DND-41 (cell line): ENCODE data around the gene C2CD4B.

ENCODE experiments used
- ATAC-seq: fragments of 200-7000 bp; cut with Tn5 transposase; 3 replicates; pipeline ENCODE4 v1.9.1; 2021; ENCODE audit warnings: low read depth; ENCODE audit not compliant: insufficient read depth
- DNase-seq: peaks from one replicate; pipeline ENCODE4 v3.0.0-alpha.2; 2020
- H2AFZ ChIP-seq: 2 replicates; pipeline ENCODE4 v1.6.0; 2012; ENCODE audit warnings: low read depth, low read length
- H3K27ac ChIP-seq: 2 replicates; pipeline ENCODE4 v1.5.1; 2012; ENCODE audit warnings: low read length, inconsistent platforms
- H3K27me3 ChIP-seq: fragments of 200-600 bp; sonication (generic); 2 replicates; pipeline ENCODE4 v1.6.0; 2012; ENCODE audit warnings: low read length, mild to moderate bottlenecking, inconsistent platforms; ENCODE audit not compliant: insufficient read depth, poor library complexity
- H3K36me3 ChIP-seq: 2 replicates; pipeline ENCODE4 v1.5.1; 2012; ENCODE audit warnings: low read length, inconsistent platforms; ENCODE audit not compliant: insufficient read depth
- H3K4me1 ChIP-seq: 2 replicates; pipeline ENCODE4 v1.5.1; 2012; ENCODE audit warnings: mild to moderate bottlenecking, low read length; ENCODE audit not compliant: insufficient read depth
- H3K4me2 ChIP-seq: 2 replicates; pipeline ENCODE4 v1.6.0; 2012; ENCODE audit warnings: mild to moderate bottlenecking, moderate library complexity, low read length, inconsistent platforms; ENCODE audit not compliant: insufficient read depth
- H3K4me3 ChIP-seq, 2 experiments: fragments of 200-600 bp in 1 of 2; shearing (Covaris generic) in 1 of 2; 2 replicates each; pipeline ENCODE4 v1.5.1; 2012 to 2016; ENCODE audit warnings: inconsistent platforms in 2 of 2, low read length in 2 of 2, mild to moderate bottlenecking in 2 of 2, low read depth in 1 of 2, moderate library complexity in 1 of 2
- H3K79me2 ChIP-seq: 2 replicates; pipeline ENCODE4 v1.6.0; 2012; ENCODE audit warnings: low read length, inconsistent platforms; ENCODE audit not compliant: insufficient read depth
- H3K9ac ChIP-seq: 2 replicates; pipeline ENCODE4 v1.6.0; 2012; ENCODE audit warnings: low read depth, mild to moderate bottlenecking, inconsistent platforms, low read length, moderate library complexity
- H3K9me3 ChIP-seq: 2 replicates; pipeline ENCODE4 v1.5.1; 2012; ENCODE audit warnings: low read length, moderate library complexity, mild to moderate bottlenecking, inconsistent platforms; ENCODE audit not compliant: insufficient read depth, severe bottlenecking
- H4K20me1 ChIP-seq: 2 replicates; pipeline ENCODE4 v1.6.0; 2012; ENCODE audit warnings: low read length; ENCODE audit not compliant: insufficient read depth
- CTCF ChIP-seq: IDR thresholded peaks from 2 replicates; pipeline ENCODE4 v1.5.1; 2012; ENCODE audit warnings: borderline replicate concordance, low read length, moderate library complexity, mild to moderate bottlenecking; ENCODE audit not compliant: poor library complexity, severe bottlenecking; ENCODE audit errors: extremely low read depth
- EZH2 ChIP-seq: IDR thresholded peaks from 3 replicates; pipeline ENCODE4 v1.6.1; 2012; ENCODE audit warnings: borderline replicate concordance, low read depth, mild to moderate bottlenecking, moderate library complexity, low read length, inconsistent platforms; ENCODE audit not compliant: severe bottlenecking

C2CD4B gene

GRCh38 chr15:62209821-62210220 is 44.7 kb upstream of the C2CD4B start:
- Histone ChIP-seq H3K79me2 (no peaks in the 10 kb centered on the region), H3K4me2 (no peak overlapping the region), H3K27me3 (no peaks in the 10 kb centered on the region), H3K9me3 (peaks cover 25% of the 10 kb centered on the region), H3K36me3 (no peaks in the 10 kb centered on the region), H3K9ac (no peak overlapping the region), H2AFZ (no peak overlapping the region), H3K4me1 (peaks cover 24% of the 10 kb centered on the region), H3K27ac (no peak overlapping the region), H4K20me1 (no peaks in the 10 kb centered on the region), H3K4me3 (no peak overlapping the region)
- ATAC-seq (no peak), DNase-seq (no peak)
- no peak for TF ChIP-seq EZH2
- TF ChIP-seq CTCF, result no peak

- H3K9ac ChIP-seq, result no peak overlapping the region
- no peak overlapping the region for H3K4me3 ChIP-seq
- H3K4me2 ChIP-seq, result no peak overlapping the region
- no peaks in the 10 kb centered on the region for H3K27me3 ChIP-seq
- H3K4me1 ChIP-seq, result peaks cover 24% of the 10 kb centered on the region
- H3K79me2 ChIP-seq, result no peaks in the 10 kb centered on the region
- DNase-seq (no peak), ATAC-seq (no peak)
- H3K36me3 ChIP-seq, result no peaks in the 10 kb centered on the region
- TF ChIP-seq CTCF, result no peak
- TF ChIP-seq EZH2, result no peak
- no peak overlapping the region for H2AFZ ChIP-seq
- H3K9me3 ChIP-seq, result peaks cover 25% of the 10 kb centered on the region
- H4K20me1 ChIP-seq, result no peaks in the 10 kb centered on the region
- H3K27ac ChIP-seq, result no peak overlapping the region
These were observed 44.2 kb upstream of the C2CD4B start for GRCh38 chr15:62209322-62209721.

GRCh38 chr15:62208884-62209283 is 43.8 kb upstream of the C2CD4B start:
- H3K9me3 ChIP-seq, result peaks cover 25% of the 10 kb centered on the region
- no peak overlapping the region for H2AFZ ChIP-seq
- no peak overlapping the region for H3K4me3 ChIP-seq
- ATAC-seq (no peak), DNase-seq (no peak)
- H3K27ac ChIP-seq, result no peak overlapping the region
- no peaks in the 10 kb centered on the region for H3K27me3 ChIP-seq
- no peaks in the 10 kb centered on the region for H3K36me3 ChIP-seq
- no peak overlapping the region for H3K4me2 ChIP-seq
- no peaks in the 10 kb centered on the region for H3K79me2 ChIP-seq
- H3K4me1 ChIP-seq, result peaks cover 24% of the 10 kb centered on the region
- H4K20me1 ChIP-seq, result no peaks in the 10 kb centered on the region
- TF ChIP-seq EZH2 (no peak), CTCF (no peak)
- H3K9ac ChIP-seq, result no peak overlapping the region

GRCh38 chr15:62208367-62208766 is 43.3 kb upstream of the C2CD4B start:
- Histone ChIP-seq H3K4me3 (no peak overlapping the region), H3K4me2 (no peak overlapping the region), H2AFZ (no peak overlapping the region), H3K27ac (no peak overlapping the region), H3K27me3 (no peaks in the 10 kb centered on the region), H3K4me1 (peaks cover 22% of the 10 kb centered on the region), H3K36me3 (no peaks in the 10 kb centered on the region), H3K9me3 (peaks cover 25% of the 10 kb centered on the region), H3K9ac (no peak overlapping the region), H4K20me1 (no peaks in the 10 kb centered on the region), H3K79me2 (no peaks in the 10 kb centered on the region)
- ATAC-seq (no peak), DNase-seq (no peak)
- no peak for TF ChIP-seq EZH2
- no peak for TF ChIP-seq CTCF
